GM12878 (cell line): Measurements from ENCODE around the gene GGPS1. TPM values are rescaled to one million over a fixed set of nuclear protein-coding genes. Genes with fewer than 3 reads are reported as not detected.

Experiments
- NFYA ChIP-seq: IDR thresholded peaks from 2 replicates; pipeline ENCODE4 v1.6.1; 2011; ENCODE audit warnings: low read depth, mild to moderate bottlenecking, low read length, improper control_type of control experiment, borderline replicate concordance
- TCF3 ChIP-seq: IDR thresholded peaks from 2 replicates; pipeline ENCODE4 v1.6.1; 2012; ENCODE audit warnings: low read depth, mild to moderate bottlenecking, low read length, borderline replicate concordance; ENCODE audit not compliant: insufficient read depth
- ZSCAN29 ChIP-seq: fragments of 450-650 bp; IDR thresholded peaks from 2 replicates; pipeline ENCODE4 v1.6.1; 2017; ENCODE audit warnings: mild to moderate bottlenecking, moderate library complexity
- polyA plus RNA-seq, 11 experiments: library from polyadenylated mRNA; depleted of rRNA in 4 of 11; unstranded in 6 of 11; stranded (reverse) in 5 of 11; fragments of >200 nt; fragmentation: Nextera tagmentation in 4 of 11; fragmentation: Illumina TruSeq in 1 of 11; extraction: Ambion mirVana in 4 of 11; extraction: Trizol in 1 of 11; gene quantifications; 1 replicate in 1 of 11; 2 replicates in 10 of 11; pipeline versions ENCODE4 v1.2.1 to v1.2.3, GENCODE V29; 2011 to 2016; ENCODE audit warnings: inconsistent platforms in 2 of 11, missing spikeins in 2 of 11, low read depth in 1 of 11
- total RNA-seq, 4 experiments: library from RNA; depleted of rRNA in 3 of 4; stranded (reverse); fragments of >200 nt in 3 of 4; fragmentation: Illumina TruSeq in 1 of 4; extraction: Trizol in 1 of 4; gene quantifications; 2 replicates each; pipeline versions ENCODE4 v1.2.1 to v1.2.3, GENCODE V29; 2013 to 2021
- TF ChIP-seq, protein P1 (sequence below): fragments of 150-350 bp; IDR thresholded peaks from 2 replicates; pipeline ENCODE4 v1.6.1; 2016; ENCODE audit warnings: low read depth, low read length
- TF ChIP-seq, protein P2 (sequence below): IDR thresholded peaks from 2 replicates; pipeline ENCODE4 v1.6.1; 2012; ENCODE audit warnings: mild to moderate bottlenecking, low read depth, low read length
- TF ChIP-seq, protein P3 (sequence below): IDR thresholded peaks from 2 replicates; pipeline ENCODE4 v1.6.1; 2012; ENCODE audit warnings: low read depth, low read length, improper control_type of control experiment

The GGPS1 gene
- total and polyA plus RNA-seq, 10 of the 15 experiments (the other 5 are each of a cell fraction or from before 2014, with no cell fraction given), result 15.1 to 36.0 (median 25.3) TPM

DNA sequence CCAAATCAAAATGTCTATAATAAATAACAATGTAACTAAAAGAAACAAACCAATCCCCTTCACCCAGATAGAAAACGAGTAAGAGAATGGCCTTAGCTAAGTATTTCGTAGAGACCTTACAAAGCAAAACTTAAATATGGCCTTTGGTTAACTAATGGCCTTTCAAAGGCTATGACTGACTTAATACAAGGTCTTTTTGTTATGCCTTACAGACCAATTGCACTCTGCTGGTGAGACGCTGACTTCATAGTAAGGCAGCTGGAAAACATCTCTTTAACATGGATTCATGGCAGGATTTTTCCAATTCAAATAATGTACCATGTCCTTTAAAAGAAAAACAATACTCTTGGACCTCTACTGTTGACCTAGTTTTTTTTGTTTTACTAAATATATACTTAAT lies 23.1 kb downstream of the GGPS1 start (continued):
- TF ChIP-seq, protein P1, sequence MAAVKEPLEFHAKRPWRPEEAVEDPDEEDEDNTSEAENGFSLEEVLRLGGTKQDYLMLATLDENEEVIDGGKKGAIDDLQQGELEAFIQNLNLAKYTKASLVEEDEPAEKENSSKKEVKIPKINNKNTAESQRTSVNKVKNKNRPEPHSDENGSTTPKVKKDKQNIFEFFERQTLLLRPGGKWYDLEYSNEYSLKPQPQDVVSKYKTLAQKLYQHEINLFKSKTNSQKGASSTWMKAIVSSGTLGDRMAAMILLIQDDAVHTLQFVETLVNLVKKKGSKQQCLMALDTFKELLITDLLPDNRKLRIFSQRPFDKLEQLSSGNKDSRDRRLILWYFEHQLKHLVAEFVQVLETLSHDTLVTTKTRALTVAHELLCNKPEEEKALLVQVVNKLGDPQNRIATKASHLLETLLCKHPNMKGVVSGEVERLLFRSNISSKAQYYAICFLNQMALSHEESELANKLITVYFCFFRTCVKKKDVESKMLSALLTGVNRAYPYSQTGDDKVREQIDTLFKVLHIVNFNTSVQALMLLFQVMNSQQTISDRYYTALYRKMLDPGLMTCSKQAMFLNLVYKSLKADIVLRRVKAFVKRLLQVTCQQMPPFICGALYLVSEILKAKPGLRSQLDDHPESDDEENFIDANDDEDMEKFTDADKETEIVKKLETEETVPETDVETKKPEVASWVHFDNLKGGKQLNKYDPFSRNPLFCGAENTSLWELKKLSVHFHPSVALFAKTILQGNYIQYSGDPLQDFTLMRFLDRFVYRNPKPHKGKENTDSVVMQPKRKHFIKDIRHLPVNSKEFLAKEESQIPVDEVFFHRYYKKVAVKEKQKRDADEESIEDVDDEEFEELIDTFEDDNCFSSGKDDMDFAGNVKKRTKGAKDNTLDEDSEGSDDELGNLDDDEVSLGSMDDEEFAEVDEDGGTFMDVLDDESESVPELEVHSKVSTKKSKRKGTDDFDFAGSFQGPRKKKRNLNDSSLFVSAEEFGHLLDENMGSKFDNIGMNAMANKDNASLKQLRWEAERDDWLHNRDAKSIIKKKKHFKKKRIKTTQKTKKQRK, result no peak
- TF ChIP-seq NFYA (no peak), TCF3 (no peak), ZSCAN29 (no peak)
- TF ChIP-seq, protein P2, sequence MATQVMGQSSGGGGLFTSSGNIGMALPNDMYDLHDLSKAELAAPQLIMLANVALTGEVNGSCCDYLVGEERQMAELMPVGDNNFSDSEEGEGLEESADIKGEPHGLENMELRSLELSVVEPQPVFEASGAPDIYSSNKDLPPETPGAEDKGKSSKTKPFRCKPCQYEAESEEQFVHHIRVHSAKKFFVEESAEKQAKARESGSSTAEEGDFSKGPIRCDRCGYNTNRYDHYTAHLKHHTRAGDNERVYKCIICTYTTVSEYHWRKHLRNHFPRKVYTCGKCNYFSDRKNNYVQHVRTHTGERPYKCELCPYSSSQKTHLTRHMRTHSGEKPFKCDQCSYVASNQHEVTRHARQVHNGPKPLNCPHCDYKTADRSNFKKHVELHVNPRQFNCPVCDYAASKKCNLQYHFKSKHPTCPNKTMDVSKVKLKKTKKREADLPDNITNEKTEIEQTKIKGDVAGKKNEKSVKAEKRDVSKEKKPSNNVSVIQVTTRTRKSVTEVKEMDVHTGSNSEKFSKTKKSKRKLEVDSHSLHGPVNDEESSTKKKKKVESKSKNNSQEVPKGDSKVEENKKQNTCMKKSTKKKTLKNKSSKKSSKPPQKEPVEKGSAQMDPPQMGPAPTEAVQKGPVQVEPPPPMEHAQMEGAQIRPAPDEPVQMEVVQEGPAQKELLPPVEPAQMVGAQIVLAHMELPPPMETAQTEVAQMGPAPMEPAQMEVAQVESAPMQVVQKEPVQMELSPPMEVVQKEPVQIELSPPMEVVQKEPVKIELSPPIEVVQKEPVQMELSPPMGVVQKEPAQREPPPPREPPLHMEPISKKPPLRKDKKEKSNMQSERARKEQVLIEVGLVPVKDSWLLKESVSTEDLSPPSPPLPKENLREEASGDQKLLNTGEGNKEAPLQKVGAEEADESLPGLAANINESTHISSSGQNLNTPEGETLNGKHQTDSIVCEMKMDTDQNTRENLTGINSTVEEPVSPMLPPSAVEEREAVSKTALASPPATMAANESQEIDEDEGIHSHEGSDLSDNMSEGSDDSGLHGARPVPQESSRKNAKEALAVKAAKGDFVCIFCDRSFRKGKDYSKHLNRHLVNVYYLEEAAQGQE, result no peak
- TF ChIP-seq, protein P3, sequence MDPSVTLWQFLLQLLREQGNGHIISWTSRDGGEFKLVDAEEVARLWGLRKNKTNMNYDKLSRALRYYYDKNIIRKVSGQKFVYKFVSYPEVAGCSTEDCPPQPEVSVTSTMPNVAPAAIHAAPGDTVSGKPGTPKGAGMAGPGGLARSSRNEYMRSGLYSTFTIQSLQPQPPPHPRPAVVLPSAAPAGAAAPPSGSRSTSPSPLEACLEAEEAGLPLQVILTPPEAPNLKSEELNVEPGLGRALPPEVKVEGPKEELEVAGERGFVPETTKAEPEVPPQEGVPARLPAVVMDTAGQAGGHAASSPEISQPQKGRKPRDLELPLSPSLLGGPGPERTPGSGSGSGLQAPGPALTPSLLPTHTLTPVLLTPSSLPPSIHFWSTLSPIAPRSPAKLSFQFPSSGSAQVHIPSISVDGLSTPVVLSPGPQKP, result no peak
